Gastrocnemius medialis (tissue), 4 donors: ENCODE measurements around the gene ODF2. TPM values are rescaled to one million over a fixed set of nuclear protein-coding genes. Genes with fewer than 3 reads are reported as not detected.

ENCODE experiments used
- ATAC-seq, 2 donors: fragments of 150-250 bp; one replicate each; pipeline ENCODE4 v1.9.1; 2016
- DNase-seq, 2 donors: peaks; one replicate each; pipeline ENCODE4 v3.0.0-alpha.2; 2019
- H3K27ac ChIP-seq, 4 donors: fragments of 200-600 bp; sonication (generic); 1 replicate in 1 of 4; 2 replicates in 3 of 4; pipeline ENCODE4 v1.5.1; 2016 to 2018; ENCODE audit warnings: mild to moderate bottlenecking in 2 of 4, moderate library complexity in 1 of 4
- H3K27me3 ChIP-seq, 3 donors: fragments of 200-600 bp; sonication (generic) in 2 of 3; 1 replicate in 1 of 3; 2 replicates in 2 of 3; pipeline versions ENCODE4 v1.5.1 to v1.6.0; 2016 to 2019; ENCODE audit warnings: mild to moderate bottlenecking in 1 of 3, moderate library complexity in 1 of 3
- H3K36me3 ChIP-seq, 2 donors: fragments of 200-600 bp; sonication (generic) in 1 of 2; one replicate each; pipeline ENCODE4 v1.5.1; 2017 to 2018
- H3K4me1 ChIP-seq, 2 donors: fragments of 200-600 bp; sonication (generic) in 1 of 2; one replicate each; pipeline ENCODE4 v1.5.1; 2016 to 2017; ENCODE audit warnings: mild to moderate bottlenecking in 2 of 2
- H3K4me3 ChIP-seq, 4 donors: fragments of 200-600 bp; sonication (generic) in 3 of 4; 1 replicate in 1 of 4; 2 replicates in 3 of 4; pipeline ENCODE4 v1.5.1; 2016 to 2019; ENCODE audit warnings: mild to moderate bottlenecking in 2 of 4
- H3K9me3 ChIP-seq, 3 donors: fragments of 200-600 bp; sonication (generic) in 2 of 3; 1 replicate in 1 of 3; 2 replicates in 2 of 3; pipeline ENCODE4 v1.5.1; 2016 to 2019
- CTCF ChIP-seq, 5 experiments: fragments of 450-650 bp in 3 of 5; fragments of 200-600 bp in 2 of 5; sonication (generic) in 2 of 5; IDR thresholded peaks in 4 of 5; conservative IDR thresholded peaks in 1 of 5; 1 replicate in 4 of 5; 2 replicates in 1 of 5; pipeline ENCODE4 v1.5.1; 2016 to 2019; ENCODE audit warnings: antibody characterized with exemption in 5 of 5, mild to moderate bottlenecking in 3 of 5, moderate library complexity in 3 of 5
- POLR2A ChIP-seq, 2 donors: fragments of 450-650 bp; IDR thresholded peaks; one replicate each; pipeline ENCODE4 v1.6.1; 2017; ENCODE audit warnings: antibody characterized with exemption in 2 of 2, mild to moderate bottlenecking in 2 of 2, moderate library complexity in 2 of 2
- in situ Hi-C, 4 donors: fragments of 200-750 bp; cut with MboI; loops; one replicate each; pipeline versions ENCODE4 v1.15.0 to v1.8.0; 2017; ENCODE audit warnings: low sequenced_read_pairs in 4 of 4
- intact Hi-C: fragments of 100-400 bp; cut with DNase I; formaldehyde crosslinking; loops from one replicate; pipeline ENCODE4 v1.15.1; 2023; ENCODE audit warnings: low total_unique reads
- total RNA-seq, 4 donors: library from RNA; depleted of rRNA; stranded (reverse); fragments of >200 nt; gene quantifications; one replicate each; pipeline versions ENCODE4 v1.1.0 to v1.2.3, GENCODE V29; 2016

ODF2 gene
- total RNA-seq, 4 donors from 2014 or later, result 8.5 to 11.0 (median 9.9) TPM

DNA sequence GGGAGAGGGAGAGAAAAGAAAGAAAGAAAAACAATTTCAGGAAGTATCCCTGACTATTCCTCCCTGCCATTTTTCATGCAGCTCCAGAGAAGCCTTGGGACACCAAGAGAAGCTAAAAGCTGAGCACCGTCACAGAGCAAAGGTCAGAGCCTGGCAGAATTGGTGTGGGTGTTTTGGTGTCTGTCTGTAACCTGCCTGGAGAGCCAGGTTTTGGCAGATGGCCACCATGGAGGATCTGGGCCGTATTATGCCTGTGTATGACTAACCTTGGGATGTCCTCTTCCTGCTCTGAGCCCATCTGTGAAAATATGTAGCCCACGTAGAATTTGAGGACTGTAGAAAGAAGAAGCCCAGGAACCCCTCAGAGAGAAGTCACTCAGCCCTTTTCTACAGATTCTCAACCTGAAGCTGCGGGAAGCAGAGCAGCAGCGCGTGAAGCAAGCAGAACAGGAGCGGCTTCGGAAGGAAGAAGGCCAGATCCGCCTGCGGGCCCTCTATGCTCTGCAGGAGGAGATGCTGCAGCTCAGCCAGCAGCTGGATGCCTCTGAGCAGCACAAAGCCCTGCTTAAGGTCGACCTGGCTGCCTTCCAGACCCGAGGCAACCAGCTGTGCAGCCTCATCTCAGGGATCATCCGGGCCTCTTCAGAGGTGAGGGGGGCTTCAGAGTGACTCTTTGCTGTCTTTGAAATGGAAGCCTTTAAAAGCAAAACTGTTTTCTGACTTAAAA is 67.6 kb downstream of the ODF2 start:
- TF ChIP-seq POLR2A (IDR thresholded peaks at IDR 0.05), result no peak
- no peak for TF ChIP-seq CTCF (IDR thresholded peaks at IDR 0.05 in 4 of 5, conservative IDR thresholded peaks at IDR 0.05 in 1 of 5)
- ATAC-seq, result no peak
- DNase-seq, result no peak
- H3K36me3 ChIP-seq, result peaks cover 0 to 58% of the 10 kb centered on the region in 2 donors
- H3K27ac ChIP-seq, result no peak overlapping the region
- H3K4me3 ChIP-seq, result no peak overlapping the region
- no peaks in the 10 kb centered on the region for H3K4me1 ChIP-seq
- in situ Hi-C loops (no loop called here), intact Hi-C loops (loop anchor here (10.0 kb wide), 1 partner anchor 51 kb away; no protein-coding TSS in a partner anchor)
- H3K9me3 ChIP-seq, result no peaks in the 10 kb centered on the region
- H3K27me3 ChIP-seq, result no peaks in the 10 kb centered on the region

DNA sequence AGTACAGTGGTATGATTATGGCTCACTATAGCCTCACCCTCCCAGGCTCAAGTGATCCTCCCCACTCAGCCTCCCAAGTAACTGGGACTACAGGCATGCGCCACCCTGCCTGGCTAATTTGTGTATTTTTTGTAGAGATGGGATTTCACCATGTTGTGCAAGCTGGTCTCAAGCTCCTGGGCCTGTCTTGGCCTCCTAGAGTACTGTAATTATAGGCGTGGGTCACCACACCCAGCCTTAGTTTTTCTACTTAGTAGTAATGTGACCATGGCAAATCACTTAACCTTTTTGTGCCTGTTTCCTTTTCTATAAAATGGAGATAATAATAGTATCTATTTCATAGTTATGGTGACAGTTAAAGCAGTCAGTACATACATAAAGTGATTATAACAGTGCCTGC is 70.9 kb downstream of the ODF2 start:
- intact Hi-C loops, result loop anchor here (10.0 kb wide), 1 partner anchor 48 kb away; no protein-coding TSS in a partner anchor
- H3K36me3 ChIP-seq, result peaks cover 0 to 86% of the 10 kb centered on the region in 2 donors
- in situ Hi-C loops, result no loop called here
- H3K4me3 ChIP-seq, result no peak overlapping the region
- no peak overlapping the region for H3K27ac ChIP-seq
- H3K4me1 ChIP-seq, result no peaks in the 10 kb centered on the region
- TF ChIP-seq CTCF (IDR thresholded peaks at IDR 0.05 in 4 of 5, conservative IDR thresholded peaks at IDR 0.05 in 1 of 5) (no peak), POLR2A (IDR thresholded peaks at IDR 0.05) (no peak)
- no peaks in the 10 kb centered on the region for H3K9me3 ChIP-seq
- no peaks in the 10 kb centered on the region for H3K27me3 ChIP-seq
- no peak for DNase-seq
- no peak for ATAC-seq

GRCh38 chr9:128528445-128529160 is 72.8 kb downstream of the ODF2 start:
- Histone ChIP-seq H3K9me3 (no peaks in the 10 kb centered on the region), H3K4me1 (no peaks in the 10 kb centered on the region), H3K27ac (no peak overlapping the region), H3K36me3 (peaks cover 0 to 86% of the 10 kb centered on the region in 2 donors), H3K4me3 (no peak overlapping the region), H3K27me3 (no peaks in the 10 kb centered on the region)
- TF ChIP-seq POLR2A (IDR thresholded peaks at IDR 0.05), result no peak
- no peak for TF ChIP-seq CTCF (IDR thresholded peaks at IDR 0.05 in 4 of 5, conservative IDR thresholded peaks at IDR 0.05 in 1 of 5)
- DNase-seq (no peak), ATAC-seq (no peak)
- intact Hi-C loops, result loop anchor here (10.0 kb wide), 1 partner anchor 46 kb away; no protein-coding TSS in a partner anchor
- in situ Hi-C loops, result no loop called here

GRCh38 chr9:128529191-128529590 is 73.4 kb downstream of the ODF2 start:
- Histone ChIP-seq H3K4me1 (no peaks in the 10 kb centered on the region), H3K9me3 (no peaks in the 10 kb centered on the region), H3K36me3 (peaks cover 0 to 85% of the 10 kb centered on the region in 2 donors), H3K4me3 (no peak overlapping the region), H3K27ac (no peak overlapping the region), H3K27me3 (no peaks in the 10 kb centered on the region)
- ATAC-seq (no peak), DNase-seq (no peak)
- TF ChIP-seq POLR2A (IDR thresholded peaks at IDR 0.05) (no peak), CTCF (IDR thresholded peaks at IDR 0.05 in 4 of 5, conservative IDR thresholded peaks at IDR 0.05 in 1 of 5) (no peak)
- intact Hi-C loops (loop anchor here (10.0 kb wide), 1 partner anchor 46 kb away; no protein-coding TSS in a partner anchor), in situ Hi-C loops (no loop called here)
